HEK293 (cell line): ENCODE measurements around the gene SIK2.

ENCODE experiments used
- CTCF ChIP-seq: fragments of 450-650 bp; formaldehyde crosslinking; IDR thresholded peaks from 2 replicates; pipeline ENCODE4 v1.5.1; 2016; ENCODE audit warnings: missing biosample characterization, missing genetic modification characterization
- KLF1 ChIP-seq: fragments of 450-650 bp; formaldehyde crosslinking; IDR thresholded peaks from 2 replicates; pipeline ENCODE4 v1.5.1; 2016; ENCODE audit warnings: missing biosample characterization, missing genetic modification characterization
- MYNN ChIP-seq: fragments of 450-650 bp; formaldehyde crosslinking; IDR thresholded peaks from 2 replicates; pipeline ENCODE4 v1.5.1; 2016; ENCODE audit warnings: missing biosample characterization, missing genetic modification characterization, borderline replicate concordance
- PRDM2 ChIP-seq: fragments of 450-650 bp; formaldehyde crosslinking; IDR thresholded peaks from 2 replicates; pipeline ENCODE4 v1.5.1; 2016; ENCODE audit warnings: missing biosample characterization, missing genetic modification characterization, borderline replicate concordance
- REST ChIP-seq: fragments of 450-650 bp; formaldehyde crosslinking; IDR thresholded peaks from 2 replicates; pipeline ENCODE4 v1.5.1; 2016; ENCODE audit warnings: missing biosample characterization, missing genetic modification characterization
- SP7 ChIP-seq: fragments of 450-650 bp; formaldehyde crosslinking; IDR thresholded peaks from 2 replicates; pipeline ENCODE4 v1.5.1; 2016; ENCODE audit warnings: missing biosample characterization, missing genetic modification characterization
- ZBTB1 ChIP-seq: fragments of 450-650 bp; formaldehyde crosslinking; IDR thresholded peaks from 2 replicates; pipeline ENCODE4 v1.5.1; 2016; ENCODE audit warnings: missing biosample characterization, missing genetic modification characterization
- ZNF416 ChIP-seq: fragments of 450-650 bp; formaldehyde crosslinking; IDR thresholded peaks from 2 replicates; pipeline ENCODE4 v1.5.1; 2016; ENCODE audit warnings: missing biosample characterization, missing genetic modification characterization
- ZNF555 ChIP-seq: fragments of 450-650 bp; formaldehyde crosslinking; conservative IDR thresholded peaks from 2 replicates; pipeline ENCODE4 v1.5.1; 2017; ENCODE audit warnings: missing biosample characterization, mild to moderate bottlenecking, missing genetic modification characterization, inconsistent platforms
- ZNF596 ChIP-seq: fragments of 450-650 bp; IDR thresholded peaks from 2 replicates; pipeline ENCODE4 v1.5.0; 2018; ENCODE audit warnings: missing biosample characterization, mild to moderate bottlenecking, missing genetic modification characterization, moderate library complexity
- TF ChIP-seq, protein P1 (sequence below): fragments of 450-650 bp; IDR thresholded peaks from 2 replicates; pipeline ENCODE4 v1.5.1; 2018; ENCODE audit warnings: missing biosample characterization, mild to moderate bottlenecking, missing genetic modification characterization
- TF ChIP-seq, protein P2 (sequence below): fragments of 450-650 bp; formaldehyde crosslinking; IDR thresholded peaks from 2 replicates; pipeline ENCODE4 v1.5.1; 2016; ENCODE audit warnings: missing biosample characterization, missing genetic modification characterization, low read depth

DNA sequence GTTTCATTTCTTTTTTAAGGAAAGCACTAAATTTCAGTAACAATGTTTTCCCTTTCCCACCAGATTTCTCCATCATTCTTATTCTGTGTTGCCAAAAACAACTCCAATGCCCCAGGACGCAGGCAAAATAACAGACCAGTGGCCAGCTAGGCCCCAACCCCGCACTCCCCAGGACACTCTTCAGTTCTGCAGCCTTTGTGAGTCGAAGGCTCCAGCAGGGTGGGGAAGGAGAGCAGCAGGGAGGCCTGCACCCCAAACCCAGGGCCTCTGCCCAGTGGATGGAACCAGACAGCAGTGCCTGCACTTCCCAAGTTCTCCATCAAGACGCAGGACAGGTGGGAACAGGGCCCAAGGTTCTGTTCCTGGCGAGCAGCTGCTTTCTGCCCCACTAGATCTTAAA lies 129.6 kb downstream of the SIK2 start:
- no peak for TF ChIP-seq KLF1 (tag by site-specific recombination)
- TF ChIP-seq PRDM2 (tag by site-specific recombination): no peak
- TF ChIP-seq, protein P1, sequence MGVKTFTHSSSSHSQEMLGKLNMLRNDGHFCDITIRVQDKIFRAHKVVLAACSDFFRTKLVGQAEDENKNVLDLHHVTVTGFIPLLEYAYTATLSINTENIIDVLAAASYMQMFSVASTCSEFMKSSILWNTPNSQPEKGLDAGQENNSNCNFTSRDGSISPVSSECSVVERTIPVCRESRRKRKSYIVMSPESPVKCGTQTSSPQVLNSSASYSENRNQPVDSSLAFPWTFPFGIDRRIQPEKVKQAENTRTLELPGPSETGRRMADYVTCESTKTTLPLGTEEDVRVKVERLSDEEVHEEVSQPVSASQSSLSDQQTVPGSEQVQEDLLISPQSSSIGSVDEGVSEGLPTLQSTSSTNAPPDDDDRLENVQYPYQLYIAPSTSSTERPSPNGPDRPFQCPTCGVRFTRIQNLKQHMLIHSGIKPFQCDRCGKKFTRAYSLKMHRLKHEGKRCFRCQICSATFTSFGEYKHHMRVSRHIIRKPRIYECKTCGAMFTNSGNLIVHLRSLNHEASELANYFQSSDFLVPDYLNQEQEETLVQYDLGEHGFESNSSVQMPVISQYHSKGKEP (tag by site-specific recombination): no peak
- TF ChIP-seq REST (tag by site-specific recombination): no peak
- no peak for TF ChIP-seq CTCF (tag by site-specific recombination)
- TF ChIP-seq SP7 (tag by site-specific recombination): no peak
- TF ChIP-seq MYNN (tag by site-specific recombination): no peak
- TF ChIP-seq, protein P2, sequence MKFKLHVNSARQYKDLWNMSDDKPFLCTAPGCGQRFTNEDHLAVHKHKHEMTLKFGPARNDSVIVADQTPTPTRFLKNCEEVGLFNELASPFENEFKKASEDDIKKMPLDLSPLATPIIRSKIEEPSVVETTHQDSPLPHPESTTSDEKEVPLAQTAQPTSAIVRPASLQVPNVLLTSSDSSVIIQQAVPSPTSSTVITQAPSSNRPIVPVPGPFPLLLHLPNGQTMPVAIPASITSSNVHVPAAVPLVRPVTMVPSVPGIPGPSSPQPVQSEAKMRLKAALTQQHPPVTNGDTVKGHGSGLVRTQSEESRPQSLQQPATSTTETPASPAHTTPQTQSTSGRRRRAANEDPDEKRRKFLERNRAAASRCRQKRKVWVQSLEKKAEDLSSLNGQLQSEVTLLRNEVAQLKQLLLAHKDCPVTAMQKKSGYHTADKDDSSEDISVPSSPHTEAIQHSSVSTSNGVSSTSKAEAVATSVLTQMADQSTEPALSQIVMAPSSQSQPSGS (tag by site-specific recombination): no peak
- no peak for TF ChIP-seq ZNF416 (tag by site-specific recombination)
- TF ChIP-seq ZNF555: no peak
- no peak for TF ChIP-seq ZNF596
- no peak for TF ChIP-seq ZBTB1
